GDM1 (cell line): ENCODE data around the gene CD1D.
"Not testable (repeated sequence)": the region's sequence is repeated elsewhere in the genome, so short reads cannot be mapped to it uniquely, and the experiment has no call there.

Experiments used
- DNase-seq: peaks from one replicate; lab custom pipeline; 2025; lab: John Stamatoyannopoulos, UW

The CD1D gene

GRCh38 chr1:158180741-158181576, at the start of gene CD1D:
CD1D (plus strand) TSS chr1:158180895; CDS start chr1:158181102, 207 bp downstream.
- peak; percentile 47 for DNase-seq

GRCh38 chr1:158131217-158131616, 49.5 kb upstream of the CD1D start:
- no peak for DNase-seq

GRCh38 chr1:158140764-158141192, 39.9 kb upstream of the CD1D start:
- no peak for DNase-seq

GRCh38 chr1:158145173-158145719, 35.4 kb upstream of the CD1D start:
- DNase-seq = no peak

- DNase-seq = no peak
Measured at GRCh38 chr1:158146165-158146564, 34.5 kb upstream of the CD1D start.

GRCh38 chr1:158146739-158147138, 34.0 kb upstream of the CD1D start:
- DNase-seq = no peak

GRCh38 chr1:158147401-158147800, 33.3 kb upstream of the CD1D start:
- no peak for DNase-seq

GRCh38 chr1:158147869-158148268, 32.8 kb upstream of the CD1D start:
- no peak for DNase-seq

GRCh38 chr1:158148468-158148867, 32.2 kb upstream of the CD1D start:
- DNase-seq = no peak

GRCh38 chr1:158149175-158149574, 31.5 kb upstream of the CD1D start:
- no peak for DNase-seq

GRCh38 chr1:158149577-158150269, 31.0 kb upstream of the CD1D start:
- peak; percentile 85 for DNase-seq

- DNase-seq = no peak
Measured at GRCh38 chr1:158150523-158150922, 30.2 kb upstream of the CD1D start.

- DNase-seq = no peak
Measured at GRCh38 chr1:158153179-158153578, 27.5 kb upstream of the CD1D start.

GRCh38 chr1:158153746-158154444, 26.8 kb upstream of the CD1D start:
- DNase-seq = no peak

- no peak for DNase-seq
Measured at GRCh38 chr1:158154501-158154900, 26.2 kb upstream of the CD1D start.

- no peak for DNase-seq
Measured at GRCh38 chr1:158155673-158156072, 25.0 kb upstream of the CD1D start.

GRCh38 chr1:158159597-158159996, 21.1 kb upstream of the CD1D start:
- DNase-seq = no peak

GRCh38 chr1:158161446-158161845, 19.2 kb upstream of the CD1D start:
- DNase-seq = no peak

GRCh38 chr1:158163000-158163947, 17.4 kb upstream of the CD1D start:
- no peak for DNase-seq

GRCh38 chr1:158169105-158169504, 11.6 kb upstream of the CD1D start:
- DNase-seq = no peak

- not testable (repeated sequence) for DNase-seq
Measured at GRCh38 chr1:158175915-158176314, 4.8 kb upstream of the CD1D start.
